Posterior vena cava (tissue), 2 donors: ENCODE measurements around the gene TRAPPC2L. TPM values are rescaled to one million over a fixed set of nuclear protein-coding genes. Genes with fewer than 3 reads are reported as not detected.

Source experiments
- DNase-seq: peaks from one replicate; pipeline ENCODE4 v3.0.0-alpha.2; 2020; ENCODE audit warnings: low spot score
- intact Hi-C, 2 donors: fragments of 100-400 bp; cut with DNase I; formaldehyde crosslinking; loops; one replicate each; pipeline versions ENCODE4 v1.14.1 to v1.14.2; 2022 to 2023
- long read RNA-seq, 2 donors: library from polyadenylated mRNA; unstranded; transcript quantifications; one replicate each; pipeline ENCODE4 v2.0.0, GENCODE V29; 2020 to 2021
- total RNA-seq, 2 donors: library from RNA; stranded (reverse); fragmentation: NEBNext Ultra II Directional; extraction: Animal tissue kit (Norgen Biotek cat#: 25700); gene quantifications; one replicate each; pipeline ENCODE4 v1.2.1, GENCODE V29; 2021
- donor health status: DM: yes; HTN: yes; CAD: no.
- donor health status: DM: yes; HTN: yes; CAD: no.

The TRAPPC2L gene, protein sequence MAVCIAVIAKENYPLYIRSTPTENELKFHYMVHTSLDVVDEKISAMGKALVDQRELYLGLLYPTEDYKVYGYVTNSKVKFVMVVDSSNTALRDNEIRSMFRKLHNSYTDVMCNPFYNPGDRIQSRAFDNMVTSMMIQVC
- 10 to 100 TPM; 28.7 to 47.9 TPM for total RNA-seq
- long read RNA-seq, donor 1, partial matches to known transcripts = 0 of 11 reads
- long read RNA-seq, donor 1, other reads (novel, unspliced or antisense) = 8 of 11 reads
- long read RNA-seq, donor 2, transcript TRAPPC2L-201 (5 exons, 2,215 nt) = major isoform, 10 of 29 reads
- long read RNA-seq, donor 2, partial matches to known transcripts = 1 of 29 reads
- long read RNA-seq, donor 2, other reads (novel, unspliced or antisense) = 17 of 29 reads

DNA sequence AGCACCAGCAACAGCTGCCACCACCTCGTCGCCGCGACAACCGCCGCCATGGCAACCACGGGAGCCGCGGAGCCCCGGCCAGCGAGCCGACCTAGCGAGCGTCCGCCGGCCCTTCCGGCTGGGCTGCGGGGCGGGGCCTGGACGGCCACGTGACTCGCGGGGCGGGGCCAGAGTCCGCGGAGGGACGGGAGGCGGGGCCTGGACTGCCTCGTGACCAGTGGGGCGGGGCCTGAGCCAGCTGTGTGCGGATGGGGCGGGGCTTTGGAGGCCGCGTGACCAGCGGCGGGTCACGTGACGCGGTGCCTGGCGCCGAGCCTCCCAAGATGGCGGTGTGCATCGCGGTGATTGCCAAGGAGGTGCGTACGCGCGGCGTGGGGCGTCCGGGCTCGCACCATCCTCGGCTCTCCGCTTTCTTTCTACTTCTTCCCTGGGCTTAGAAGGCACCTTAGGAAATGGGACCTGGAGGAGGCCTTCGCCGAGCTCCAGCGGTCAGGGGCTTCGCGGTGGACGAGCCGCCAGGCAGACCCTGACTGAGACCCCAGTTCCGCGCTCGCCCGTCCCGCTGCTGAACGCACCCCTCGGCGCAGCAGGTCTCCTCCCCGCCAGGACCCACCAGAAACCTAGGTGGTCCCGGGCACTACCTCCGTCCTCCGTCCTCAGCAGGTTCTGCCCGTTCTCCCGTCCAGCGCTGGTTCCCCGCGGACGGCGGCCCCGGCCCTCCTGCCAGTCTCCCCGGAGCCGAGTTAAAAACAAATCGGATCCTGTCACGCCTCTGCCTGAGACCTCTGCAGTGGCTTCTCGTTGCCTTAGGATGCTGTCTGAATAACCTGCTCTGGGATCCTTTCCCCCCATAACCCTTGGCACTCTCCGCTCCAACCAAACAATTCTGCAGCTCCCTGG, at the start of gene TRAPPC2L, which contains the start of gene GALNS:
Gene TRAPPC2L (plus strand): TSS at position 300 of the 900 bp plus-strand sequence. CDS start 24 bp downstream, at position 324.
Gene GALNS (minus strand): TSS at position 120 of the 900 bp plus-strand sequence. CDS start 70 bp downstream, at position 50.
- intact Hi-C loops = no loop called here
- DNase-seq = peak; percentile 100

DNA sequence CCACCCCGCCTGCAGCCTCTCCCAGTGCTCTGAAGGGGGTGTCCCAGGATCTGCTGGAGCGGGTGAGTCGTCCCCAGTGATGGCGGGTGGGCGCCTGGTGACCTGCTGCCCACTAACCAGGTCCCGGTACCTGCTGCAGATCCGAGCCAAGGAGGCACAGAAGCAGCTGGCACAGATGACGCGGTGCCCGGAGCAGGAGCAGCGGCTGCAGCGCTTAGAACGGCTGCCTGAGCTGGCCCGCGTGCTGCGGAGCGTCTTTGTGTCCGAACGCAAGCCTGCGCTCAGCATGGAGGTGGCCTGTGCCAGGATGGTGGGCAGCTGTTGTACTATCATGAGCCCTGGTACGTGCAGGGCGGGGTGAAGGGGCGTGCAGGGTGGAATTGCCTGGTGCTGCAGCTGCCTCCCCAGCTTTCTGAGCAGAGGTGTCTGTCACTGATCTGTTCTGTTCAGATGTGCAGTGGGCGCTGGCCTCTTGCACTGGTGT, 49.7 kb upstream of the TRAPPC2L start:
- DNase-seq = no peak
- intact Hi-C loops = no loop called here

DNA sequence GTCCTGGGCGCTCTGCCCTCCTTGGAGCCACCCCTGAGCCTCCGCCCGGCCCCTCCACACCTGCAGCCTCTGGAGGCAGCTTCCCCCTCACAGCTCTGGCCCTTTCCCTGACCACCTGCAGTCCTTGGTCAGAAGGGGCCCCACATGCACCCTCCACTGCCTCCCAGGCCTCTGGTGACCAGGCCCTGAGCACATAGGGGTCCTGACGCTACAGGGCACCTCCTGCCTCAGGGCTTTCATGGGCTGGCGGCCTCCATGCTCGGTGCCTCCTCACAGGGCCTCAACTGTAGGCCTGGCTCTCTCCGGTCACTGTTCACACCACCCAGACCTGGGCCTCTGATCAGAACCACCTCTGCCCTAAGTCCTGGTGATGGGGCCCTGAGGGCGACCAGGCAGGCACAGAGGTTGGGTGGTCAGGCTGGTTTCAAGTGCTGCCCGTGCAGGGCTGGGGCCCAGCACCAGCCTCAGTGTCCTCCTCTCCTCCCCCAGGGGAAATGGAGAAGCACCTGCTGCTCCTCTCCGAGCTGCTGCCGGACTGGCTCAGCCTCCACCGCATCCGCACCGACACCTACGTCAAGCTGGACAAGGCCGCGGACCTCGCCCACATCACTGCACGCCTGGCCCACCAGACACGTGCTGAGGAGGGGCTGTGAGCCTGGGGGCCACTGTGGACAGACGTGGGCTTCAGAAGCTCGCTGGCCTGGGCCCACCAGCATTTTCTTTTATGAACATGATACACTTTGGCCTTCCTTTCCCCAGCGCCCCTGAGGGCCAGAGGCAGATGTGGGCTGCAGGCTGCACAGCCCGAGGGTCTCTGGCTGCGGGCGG, 49.1 kb upstream of the TRAPPC2L start:
- DNase-seq = no peak
- intact Hi-C loops = no loop called here

DNA sequence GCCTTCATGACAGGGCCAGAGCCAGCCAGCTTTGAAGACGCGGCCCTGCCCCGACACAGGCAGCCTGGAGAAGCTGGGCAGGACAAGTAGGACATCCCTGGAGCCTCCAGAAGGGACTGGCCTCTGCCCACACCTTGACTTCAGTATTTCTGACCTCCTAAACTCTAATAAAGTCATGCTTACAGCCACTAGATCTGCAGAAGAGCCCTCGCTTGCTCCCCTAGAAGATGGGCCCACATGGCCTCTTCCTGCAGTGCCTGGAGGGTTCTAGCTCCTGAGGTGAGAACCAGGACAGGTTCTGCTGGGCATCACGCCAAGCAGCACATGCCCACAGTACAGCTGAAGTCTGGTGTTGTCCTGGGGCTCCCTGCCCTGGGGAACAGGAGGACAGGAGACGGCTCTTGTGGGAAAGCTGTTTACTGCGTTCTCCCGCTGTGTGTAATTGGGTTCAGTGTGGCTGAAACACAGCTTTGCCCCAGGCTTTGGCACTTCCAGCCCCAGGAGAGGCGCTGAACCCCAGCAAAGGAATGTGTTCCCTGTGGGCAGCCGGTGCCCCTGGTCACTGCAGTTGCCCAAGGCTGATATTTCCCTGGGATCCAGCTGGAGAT, 47.8 kb upstream of the TRAPPC2L start:
- no peak for DNase-seq
- intact Hi-C loops = no loop called here

DNA sequence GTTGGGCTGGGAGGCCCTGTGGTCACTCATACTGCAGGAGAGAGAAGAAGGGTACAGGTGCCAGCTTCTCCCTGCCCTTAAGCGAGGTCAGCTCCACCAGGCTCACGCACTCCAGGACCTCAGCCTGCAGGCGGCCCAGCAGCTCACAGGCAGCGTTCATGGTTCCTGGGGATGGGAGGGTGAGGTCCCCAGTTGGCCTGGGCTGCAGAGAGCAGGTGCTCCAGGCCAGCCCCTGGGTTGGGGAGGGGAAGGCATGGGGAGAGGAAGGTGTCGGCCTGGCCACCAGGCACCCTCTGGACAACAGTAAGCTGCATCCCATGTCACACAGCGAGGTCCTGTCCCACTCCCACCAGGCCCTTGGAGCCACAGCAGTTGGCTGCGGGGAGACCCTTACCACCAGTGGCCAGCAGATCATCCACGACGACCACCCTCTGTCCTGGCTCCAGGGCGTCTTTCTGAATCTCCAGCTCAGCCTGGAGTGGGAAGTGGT, 47.2 kb upstream of the TRAPPC2L start:
- intact Hi-C loops = no loop called here

DNA sequence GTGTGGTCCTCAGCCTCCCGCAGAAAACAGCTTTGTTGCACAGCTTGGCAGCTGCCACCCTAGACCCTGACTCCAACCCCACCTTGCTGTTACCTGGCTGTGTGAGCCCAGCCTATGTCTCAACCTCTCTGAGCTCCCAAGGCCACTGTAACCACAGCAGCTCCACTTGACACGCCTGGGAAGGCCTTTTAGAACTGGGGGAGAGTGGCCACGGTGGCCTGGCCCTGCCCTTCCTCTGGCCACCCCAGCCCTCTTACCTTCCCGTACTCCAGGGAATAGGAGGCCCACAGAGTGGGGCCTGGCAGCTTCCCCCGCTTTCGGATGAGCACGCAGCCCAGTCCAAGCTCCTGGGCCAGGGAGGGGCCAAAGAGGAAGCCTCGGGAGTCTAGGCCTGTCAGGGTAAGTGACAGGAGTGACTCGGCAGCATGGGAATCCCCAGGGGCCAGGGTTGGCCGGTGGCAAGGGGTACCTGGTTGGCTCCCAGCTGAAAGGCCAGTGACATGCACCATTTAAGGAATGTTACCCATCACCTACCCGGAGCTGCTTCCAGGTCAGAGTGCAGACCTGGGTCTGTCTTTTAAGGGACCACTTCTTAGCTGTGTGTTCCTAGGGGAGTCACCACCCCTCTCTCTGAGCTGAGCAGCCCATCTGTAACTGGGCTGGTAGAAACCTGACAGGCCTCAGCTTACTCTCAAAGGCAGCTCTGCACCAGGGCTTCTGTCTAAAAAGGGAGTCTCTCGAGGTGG, 46.6 kb upstream of the TRAPPC2L start:
- DNase-seq = no peak
- intact Hi-C loops = no loop called here

More for the DNA sequence above, 47.2 kb upstream of the TRAPPC2L start:
- no peak for DNase-seq

DNA sequence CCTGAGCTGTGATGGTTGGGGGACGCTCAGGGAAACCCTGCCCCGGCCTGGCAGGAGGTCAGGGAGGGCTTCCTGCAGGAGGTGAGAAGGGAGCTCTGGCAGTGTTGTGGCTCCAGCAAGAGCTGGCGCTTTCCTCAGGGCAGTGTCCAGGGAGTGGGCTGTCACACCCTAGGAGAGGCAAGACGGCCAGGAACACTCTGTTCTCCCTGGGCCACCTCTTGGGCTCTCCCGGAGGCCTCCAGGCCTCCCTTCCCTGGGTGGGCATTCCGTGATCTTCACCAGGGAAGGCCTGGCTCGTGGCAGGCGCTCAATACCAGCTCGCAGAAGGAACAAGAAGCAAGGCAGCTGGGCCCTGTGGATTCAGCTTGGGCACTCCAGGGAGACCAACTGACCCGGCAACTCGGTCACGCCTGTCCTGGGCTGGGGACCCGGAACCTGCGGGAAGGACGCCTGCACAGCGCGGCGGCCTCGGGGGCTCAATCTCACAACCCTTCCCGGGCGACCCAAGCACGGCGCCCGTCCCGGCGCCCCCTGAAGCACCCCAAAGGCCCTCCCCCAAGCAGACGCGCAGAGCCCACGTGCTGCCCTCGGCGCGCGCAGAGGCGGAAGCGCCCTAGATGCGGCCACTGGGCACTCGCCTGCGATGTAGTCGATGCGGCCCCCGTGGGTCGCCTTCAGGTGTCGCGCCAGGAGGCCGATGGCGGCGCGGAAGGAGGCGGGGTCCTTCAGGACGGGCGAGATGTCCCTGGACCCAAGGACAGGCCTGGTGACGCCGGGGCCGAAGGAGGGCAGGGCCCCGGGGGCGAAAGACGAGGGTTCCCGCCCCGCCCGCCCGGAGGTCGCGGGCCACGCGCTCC, 45.8 kb upstream of the TRAPPC2L start:
- intact Hi-C loops = no loop called here
- peak; percentile 95 for DNase-seq

DNA sequence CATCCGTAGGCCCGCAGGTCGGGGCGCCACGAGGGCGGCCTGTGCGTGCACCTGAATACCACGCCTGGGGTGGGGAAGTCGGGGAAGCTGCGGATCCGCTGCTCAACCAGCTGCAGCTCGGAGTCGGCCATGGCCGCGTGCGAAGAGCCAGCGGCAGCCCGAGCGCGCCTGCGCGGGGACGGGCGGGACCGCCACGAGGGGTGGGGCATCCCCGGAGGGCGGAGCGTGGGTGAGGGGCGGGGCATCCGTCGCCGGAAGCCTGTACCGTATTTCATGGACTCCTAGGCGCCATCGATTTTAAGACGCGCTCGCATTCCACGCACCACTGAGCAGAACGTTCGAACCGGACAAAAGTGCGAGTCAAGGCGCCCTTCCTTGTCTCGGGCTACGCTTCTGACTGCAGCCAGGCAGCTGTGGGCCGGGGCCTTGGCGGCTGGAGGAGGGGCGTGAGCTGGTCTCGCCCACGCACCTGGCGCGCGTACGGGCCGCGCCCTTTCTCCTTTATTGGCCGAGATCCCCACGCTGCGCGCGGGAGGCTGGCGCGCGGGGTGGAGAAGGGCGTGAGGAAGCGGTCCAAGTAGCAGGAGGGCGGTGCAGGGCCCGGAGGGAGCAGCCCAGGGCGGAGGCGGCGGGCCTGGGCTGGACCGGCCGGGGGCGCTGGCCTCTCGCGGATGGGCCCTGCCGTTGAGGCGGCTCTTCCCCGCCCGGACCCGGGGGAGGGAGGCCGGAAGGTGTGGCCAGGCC, 45.0 kb upstream of the TRAPPC2L start, which contains the start of gene APRT:
Gene APRT (minus strand): TSS at position 160 of the 744 bp plus-strand sequence. CDS start 29 bp downstream, at position 131.
- peak; percentile 99 for DNase-seq
- intact Hi-C loops = no loop called here

DNA sequence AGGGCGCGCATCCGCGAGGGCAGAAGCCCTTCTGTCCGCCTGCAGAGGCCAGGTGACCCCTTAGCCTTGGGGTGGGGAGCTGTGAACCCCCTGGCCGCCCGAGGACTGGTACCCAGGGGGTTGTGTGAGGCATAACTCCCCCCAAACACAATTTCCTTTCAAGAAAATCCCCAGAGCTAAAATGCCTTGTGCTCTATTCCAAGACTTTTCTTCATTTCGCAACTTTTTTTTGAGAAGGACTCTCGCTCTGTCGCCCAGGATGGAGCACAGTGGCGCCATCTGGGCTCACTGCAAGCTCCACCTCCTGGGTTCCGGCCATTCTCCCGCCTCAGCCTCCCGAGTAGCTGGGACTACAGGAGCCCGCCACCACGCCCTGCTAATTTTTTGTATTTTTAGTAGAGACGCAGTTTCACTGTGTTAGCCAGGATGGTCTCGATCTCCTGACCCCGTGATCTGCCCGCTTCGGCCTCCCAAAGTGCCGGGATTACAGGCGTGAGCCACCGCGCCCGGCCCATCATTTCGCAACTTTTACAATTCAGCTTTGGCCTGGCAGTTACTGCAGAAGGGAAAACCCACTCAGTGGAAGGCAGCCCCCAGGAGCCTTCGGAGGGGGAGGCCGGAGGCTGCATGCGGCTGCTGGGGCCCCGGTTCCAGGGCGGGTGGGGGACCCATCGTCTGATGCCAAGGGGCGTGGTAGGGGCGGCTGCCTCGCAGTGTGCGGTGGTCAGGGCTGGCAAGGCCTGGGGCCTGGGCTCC, 44.2 kb upstream of the TRAPPC2L start:
- DNase-seq = peak; percentile 93
- intact Hi-C loops = no loop called here

DNA sequence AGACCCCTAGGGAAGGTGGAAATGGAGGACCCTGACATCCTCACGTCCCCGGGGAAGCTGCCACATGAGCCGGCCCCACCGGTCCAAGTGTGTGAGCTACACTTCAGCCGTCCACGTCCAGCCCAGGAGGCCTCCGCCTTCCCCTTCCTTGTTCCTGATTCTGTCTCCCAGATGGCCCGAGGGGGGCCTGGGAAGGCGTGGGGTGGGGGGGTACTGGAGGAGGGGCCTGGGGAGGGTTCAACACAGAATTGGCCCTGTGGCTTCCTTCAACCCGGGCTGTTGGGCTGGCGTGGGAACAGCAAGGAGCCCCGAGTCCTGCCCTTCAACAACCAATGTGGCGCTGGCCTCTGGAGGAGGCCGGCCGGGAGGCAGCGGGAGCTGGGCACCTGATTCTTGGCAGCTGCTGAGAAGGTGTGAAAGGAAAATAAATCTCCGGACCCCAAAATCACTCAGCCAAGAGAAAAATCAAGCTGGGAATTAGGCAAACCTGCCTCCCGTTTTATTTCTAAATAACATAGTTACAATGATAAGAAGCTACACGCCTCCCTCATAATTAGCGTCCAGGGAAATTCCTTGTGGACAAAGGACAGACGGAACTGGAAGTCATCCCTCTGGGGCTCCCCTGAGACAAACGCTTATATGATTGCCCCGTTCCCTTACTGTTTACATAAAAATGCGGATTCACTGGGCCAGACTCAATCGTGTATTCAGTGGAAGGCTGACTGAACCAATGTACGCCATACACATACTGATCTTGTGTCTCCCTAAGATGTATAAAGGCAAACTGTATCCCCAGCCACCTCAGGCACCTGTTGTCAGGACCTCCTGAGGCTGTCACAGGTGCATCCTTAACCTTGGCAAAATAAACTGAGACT, 43.4 kb upstream of the TRAPPC2L start:
- DNase-seq = no peak
- intact Hi-C loops = loop anchor here in 1 of 2 donors (1.0 kb wide), 1 partner anchor 96 kb away; no protein-coding TSS in a partner anchor

DNA sequence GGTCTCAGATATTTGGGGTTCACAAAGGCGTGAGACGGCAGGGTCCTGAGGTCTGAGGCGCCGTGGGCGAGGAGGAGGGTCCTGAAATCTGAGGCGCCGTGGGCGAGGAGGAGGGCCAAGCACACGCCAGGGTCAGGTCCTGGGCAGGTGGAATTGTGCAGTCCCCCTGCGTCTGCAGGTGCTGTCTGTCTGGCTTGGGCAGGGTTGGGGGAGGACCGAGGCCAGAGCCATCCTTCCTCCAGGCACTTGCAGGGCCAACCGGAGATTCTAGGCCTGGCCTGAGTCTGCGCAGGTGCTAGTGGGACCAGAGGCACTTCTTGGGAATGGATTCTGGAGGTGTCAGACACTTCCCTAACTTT, 42.8 kb upstream of the TRAPPC2L start:
- intact Hi-C loops = loop anchor here in 1 of 2 donors (1.0 kb wide), 1 partner anchor 95 kb away; no protein-coding TSS in a partner anchor
- DNase-seq = no peak

DNA sequence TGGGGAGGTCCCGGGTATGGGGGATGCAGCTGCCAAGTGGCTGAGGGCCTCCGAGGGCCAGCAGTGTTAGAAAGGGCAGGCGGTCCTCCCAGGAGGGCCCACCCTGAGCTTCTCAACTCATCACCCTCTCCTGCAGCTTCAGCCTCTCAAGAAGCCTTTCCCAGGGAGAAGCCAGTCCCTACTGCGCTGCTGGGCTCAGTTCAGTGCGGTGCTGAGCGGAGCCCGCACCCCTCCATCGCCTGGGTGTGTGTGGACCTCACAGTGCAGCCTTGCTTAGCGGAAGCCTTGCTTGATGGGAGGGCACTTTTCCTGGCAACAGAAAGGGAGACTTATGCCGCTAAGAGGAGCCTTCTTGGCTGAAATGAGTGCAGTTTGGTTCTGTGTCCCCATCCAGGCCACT, 41.7 kb upstream of the TRAPPC2L start:
- DNase-seq = no peak
- intact Hi-C loops = no loop called here

DNA sequence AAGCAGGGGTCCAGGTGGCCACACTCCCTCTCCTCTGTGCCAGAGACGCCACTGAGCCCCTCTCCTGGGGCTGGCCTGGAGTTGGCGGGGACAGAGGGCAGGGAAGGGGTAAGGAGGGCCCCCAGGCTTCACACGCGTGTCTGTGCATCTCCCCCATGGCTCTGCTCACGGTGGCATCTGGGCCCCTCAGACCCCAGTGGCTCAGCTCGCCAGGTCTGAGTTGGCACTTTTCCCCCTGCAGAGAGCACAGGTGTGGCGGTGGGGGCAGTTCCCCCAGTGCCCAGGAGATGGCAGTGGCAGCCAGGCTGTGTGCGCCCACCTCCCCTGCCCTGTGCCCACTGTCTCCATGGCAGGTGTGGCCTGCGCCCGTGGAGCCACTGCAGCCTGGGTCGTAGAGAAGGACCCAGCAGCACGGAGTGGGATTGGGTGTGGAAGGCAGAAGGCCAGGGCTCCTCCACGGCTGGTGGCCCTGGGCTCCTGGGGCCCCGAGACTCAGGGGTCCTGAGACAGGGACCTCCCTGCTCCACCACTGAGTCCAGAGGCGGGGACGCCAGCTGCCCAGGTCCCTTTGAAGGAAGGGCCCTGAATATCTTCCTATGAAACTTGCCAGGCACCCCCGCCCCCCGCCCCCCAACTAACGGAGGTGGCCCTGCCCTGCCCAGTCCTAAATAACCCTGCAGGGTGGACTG, 40.9 kb upstream of the TRAPPC2L start:
- intact Hi-C loops = no loop called here

More for the DNA sequence above, 40.9 kb upstream of the TRAPPC2L start:
- DNase-seq = no peak
